ENCODE data around the gene CERS6.

Gene CERS6

DNA sequence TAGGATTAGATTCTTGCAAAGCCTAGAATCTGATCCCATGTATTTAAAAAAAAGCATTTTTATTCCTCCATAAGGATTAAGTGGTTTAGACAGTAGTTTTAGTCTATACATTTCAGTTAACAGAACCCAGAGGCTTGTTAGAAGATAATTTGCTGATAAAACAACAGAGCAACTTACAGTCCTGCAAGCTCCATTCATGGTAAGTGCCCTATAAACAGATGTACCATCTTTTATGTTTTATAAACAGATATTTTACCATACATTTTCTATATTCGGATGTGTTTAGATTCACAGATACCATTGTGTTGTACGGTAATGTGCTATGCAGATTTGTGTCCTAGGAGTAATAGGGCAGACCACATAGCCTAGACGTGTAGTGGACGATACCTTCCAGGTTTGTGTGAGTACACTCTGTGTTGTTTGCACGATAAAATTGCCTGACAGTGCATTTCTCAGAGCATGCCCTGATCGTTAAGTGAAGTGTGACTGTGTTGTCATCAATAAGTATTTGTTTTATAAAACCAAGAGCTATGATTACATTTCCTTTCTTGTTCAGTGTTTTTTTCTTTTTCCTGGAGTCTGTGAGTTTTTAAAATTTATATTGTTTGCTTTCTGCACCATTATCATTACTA, 54.2 kb downstream of the CERS6 start:
- no peak overlapping the region for H3K9ac ChIP-seq (ENCODE audit: low read length)
- H3K9me3 ChIP-seq (ENCODE audit: control insufficient read depth, low read depth, low read length): no peaks in the 10 kb centered on the region
- no peak overlapping the region for H3K4me3 ChIP-seq (ENCODE audit: low read length)
- H3K4me1 ChIP-seq (ENCODE audit: control insufficient read depth, low read depth, low read length): peaks cover 5% of the 10 kb centered on the region
- H3K27me3 ChIP-seq (ENCODE audit: control insufficient read depth, insufficient read depth, low read length): no peaks in the 10 kb centered on the region
- no peak overlapping the region for H3K27ac ChIP-seq (ENCODE audit: low read length)
- H3K36me3 ChIP-seq (ENCODE audit: control insufficient read depth, low read depth, low read length): no peaks in the 10 kb centered on the region

- Histone ChIP-seq H3K27me3 (ENCODE audit: control insufficient read depth, insufficient read depth, low read length) (no peaks in the 10 kb centered on the region), H3K36me3 (ENCODE audit: control insufficient read depth, low read depth, low read length) (no peaks in the 10 kb centered on the region), H3K4me3 (ENCODE audit: low read length) (no peak overlapping the region), H3K9ac (ENCODE audit: low read length) (no peak overlapping the region), H3K4me1 (ENCODE audit: control insufficient read depth, low read depth, low read length) (peaks cover 14% of the 10 kb centered on the region), H3K27ac (ENCODE audit: low read length) (no peak overlapping the region), H3K9me3 (ENCODE audit: control insufficient read depth, low read depth, low read length) (no peaks in the 10 kb centered on the region)
Observed at GRCh38 chr2:168514692-168515091, 58.6 kb downstream of the CERS6 start.

DNA sequence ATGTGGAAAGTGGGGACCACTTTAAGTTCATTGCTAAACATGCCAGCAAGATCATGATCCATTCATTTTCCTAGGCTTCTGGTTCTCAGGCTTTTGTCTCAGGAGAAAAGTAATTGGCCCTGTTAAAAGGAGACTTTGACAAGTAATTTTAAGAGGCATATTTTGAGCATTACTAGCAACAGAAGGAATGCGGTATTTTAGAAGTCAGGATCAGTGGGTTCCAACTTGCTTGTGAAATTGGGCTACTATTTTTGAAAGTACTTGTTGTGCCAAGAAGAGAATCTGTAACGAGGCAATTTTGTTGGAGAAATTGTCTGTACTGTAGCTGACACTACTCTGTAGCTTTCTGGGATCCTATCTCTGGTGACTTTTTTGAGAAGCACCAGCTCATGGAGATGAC, 59.4 kb downstream of the CERS6 start:
- Histone ChIP-seq H3K27me3 (ENCODE audit: control insufficient read depth, insufficient read depth, low read length) (no peaks in the 10 kb centered on the region), H3K9me3 (ENCODE audit: control insufficient read depth, low read depth, low read length) (no peaks in the 10 kb centered on the region), H3K4me3 (ENCODE audit: low read length) (no peak overlapping the region), H3K4me1 (ENCODE audit: control insufficient read depth, low read depth, low read length) (peaks cover 14% of the 10 kb centered on the region), H3K27ac (ENCODE audit: low read length) (no peak overlapping the region), H3K36me3 (ENCODE audit: control insufficient read depth, low read depth, low read length) (no peaks in the 10 kb centered on the region), H3K9ac (ENCODE audit: low read length) (no peak overlapping the region)

DNA sequence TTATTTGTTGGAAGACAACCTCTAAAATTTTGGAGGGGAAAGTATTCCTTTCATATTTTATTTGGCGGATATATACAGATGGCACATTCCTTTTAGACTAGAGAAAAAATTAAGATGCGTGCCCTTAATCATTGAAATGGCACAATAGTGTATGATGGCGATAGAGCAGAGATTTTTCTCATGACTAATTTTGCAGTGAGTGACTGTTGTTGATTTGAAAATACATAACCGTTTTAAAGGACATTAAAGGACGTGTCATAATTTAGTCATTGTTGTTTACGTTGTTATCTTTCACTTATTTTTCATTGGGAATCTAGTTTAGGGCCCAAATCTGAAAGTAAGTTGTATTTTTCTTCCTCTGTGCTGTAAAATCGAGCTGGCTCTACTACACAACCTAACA, 61.7 kb downstream of the CERS6 start:
- H3K9ac ChIP-seq (ENCODE audit: low read length): no peak overlapping the region
- peaks cover 19% of the 10 kb centered on the region for H3K4me1 ChIP-seq (ENCODE audit: control insufficient read depth, low read depth, low read length)
- no peaks in the 10 kb centered on the region for H3K9me3 ChIP-seq (ENCODE audit: control insufficient read depth, low read depth, low read length)
- H3K36me3 ChIP-seq (ENCODE audit: control insufficient read depth, low read depth, low read length): no peaks in the 10 kb centered on the region
- H3K27me3 ChIP-seq (ENCODE audit: control insufficient read depth, insufficient read depth, low read length): no peaks in the 10 kb centered on the region
- H3K27ac ChIP-seq (ENCODE audit: low read length): no peak overlapping the region
- no peak overlapping the region for H3K4me3 ChIP-seq (ENCODE audit: low read length)

DNA sequence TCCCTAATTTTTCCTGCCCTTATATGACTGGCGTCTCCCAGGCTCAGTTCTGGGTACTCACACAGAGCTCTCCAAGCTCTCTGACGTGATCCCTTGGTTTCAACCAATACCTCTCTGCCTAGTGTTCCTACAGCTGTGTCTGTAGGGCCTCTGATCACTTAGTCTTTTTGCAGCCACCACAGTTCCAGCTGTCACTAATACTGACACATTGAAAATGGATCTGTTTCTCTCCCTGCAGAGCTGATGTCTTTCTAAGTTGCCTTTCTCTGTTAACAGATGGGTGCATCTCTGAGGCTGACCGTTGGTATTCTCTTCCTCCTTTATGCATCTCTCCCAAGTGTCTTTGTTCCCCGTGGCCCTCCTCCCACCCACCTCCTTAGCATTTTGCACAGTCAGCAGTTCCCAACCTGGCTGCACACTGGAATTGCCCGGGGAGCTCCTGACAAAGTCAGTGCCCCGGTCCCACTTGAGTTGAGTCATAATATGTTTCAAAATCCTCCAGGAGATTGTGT, 62.5 kb downstream of the CERS6 start:
- H3K9ac ChIP-seq (ENCODE audit: low read length): no peak overlapping the region
- H3K9me3 ChIP-seq (ENCODE audit: control insufficient read depth, low read depth, low read length): no peaks in the 10 kb centered on the region
- H3K27me3 ChIP-seq (ENCODE audit: control insufficient read depth, insufficient read depth, low read length): no peaks in the 10 kb centered on the region
- H3K4me3 ChIP-seq (ENCODE audit: low read length): no peak overlapping the region
- H3K4me1 ChIP-seq (ENCODE audit: control insufficient read depth, low read depth, low read length): peaks cover 19% of the 10 kb centered on the region
- no peaks in the 10 kb centered on the region for H3K36me3 ChIP-seq (ENCODE audit: control insufficient read depth, low read depth, low read length)
- H3K27ac ChIP-seq (ENCODE audit: low read length): no peak overlapping the region

DNA sequence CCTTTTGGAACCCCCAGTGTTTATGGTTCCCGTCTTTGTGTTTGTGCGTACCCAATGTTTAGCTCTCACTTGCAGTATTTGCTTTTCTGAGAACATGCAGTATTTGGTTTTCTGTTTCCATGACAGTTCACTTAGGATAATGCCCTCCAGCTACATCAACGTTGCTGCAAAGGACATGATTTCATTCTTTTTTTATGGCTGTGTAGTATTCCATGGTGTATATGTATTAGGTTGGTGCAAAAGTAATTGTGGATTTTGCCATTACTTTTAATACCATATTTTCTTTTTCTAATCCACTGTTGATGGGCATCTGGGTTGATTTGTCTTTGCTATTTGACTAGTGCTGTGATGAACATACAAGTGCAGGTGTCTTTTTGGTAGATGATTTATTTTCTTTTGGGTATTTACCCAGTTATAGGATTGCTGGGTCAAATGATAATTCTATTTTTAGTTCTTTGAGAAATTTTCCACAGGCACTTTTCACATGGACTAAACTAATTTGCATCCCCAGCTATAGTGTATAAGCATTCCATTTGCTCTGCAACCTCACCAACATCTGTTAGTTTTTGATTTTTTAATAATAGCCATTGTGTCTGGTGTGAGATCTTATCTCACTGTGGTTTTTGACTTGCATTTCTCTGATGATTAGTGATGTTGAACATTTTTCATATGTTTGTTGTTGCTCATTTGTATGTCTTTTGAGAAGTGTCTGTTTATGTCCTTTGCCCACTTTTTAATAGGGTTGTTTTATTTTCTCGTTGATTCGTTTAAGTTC, 63.6 kb downstream of the CERS6 start:
- Histone ChIP-seq H3K27me3 (ENCODE audit: control insufficient read depth, insufficient read depth, low read length) (no peaks in the 10 kb centered on the region), H3K27ac (ENCODE audit: low read length) (no peak overlapping the region), H3K9ac (ENCODE audit: low read length) (no peak overlapping the region), H3K36me3 (ENCODE audit: control insufficient read depth, low read depth, low read length) (no peaks in the 10 kb centered on the region), H3K9me3 (ENCODE audit: control insufficient read depth, low read depth, low read length) (no peaks in the 10 kb centered on the region), H3K4me1 (ENCODE audit: control insufficient read depth, low read depth, low read length) (peaks cover 19% of the 10 kb centered on the region), H3K4me3 (ENCODE audit: low read length) (no peak overlapping the region)

DNA sequence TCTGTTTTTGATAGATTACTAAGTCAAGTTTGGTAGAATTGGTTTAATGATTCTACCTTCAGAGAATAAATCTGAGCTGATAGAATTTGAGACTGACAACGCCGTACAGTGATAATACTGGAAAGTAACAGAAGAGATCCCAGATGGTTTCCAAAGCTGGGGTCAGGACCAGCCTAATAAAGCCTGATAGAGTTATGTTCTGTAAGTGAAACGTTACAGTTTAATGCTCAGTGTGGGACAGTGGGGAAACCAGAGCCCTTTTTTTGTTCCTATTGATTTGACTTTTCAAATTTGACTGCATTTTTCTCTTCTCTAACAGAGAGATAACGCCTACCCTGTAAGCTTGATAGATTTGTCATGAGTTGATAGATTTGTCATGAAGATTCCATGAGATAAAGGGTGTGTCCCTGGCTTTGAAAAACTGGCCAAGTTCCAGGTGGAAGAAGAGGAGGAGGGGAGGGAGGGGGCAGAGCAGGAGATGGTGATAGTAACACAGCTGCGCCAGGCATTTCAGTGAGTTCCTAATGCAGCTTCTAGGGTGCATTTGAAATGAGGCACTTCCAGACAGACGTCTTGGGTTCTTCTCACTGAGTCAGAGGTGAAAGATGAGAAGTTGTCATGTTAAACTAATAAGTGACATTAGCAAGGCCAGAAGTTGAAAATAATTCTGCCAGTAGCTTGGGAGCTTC, 65.1 kb downstream of the CERS6 start:
- H3K4me1 ChIP-seq (ENCODE audit: control insufficient read depth, low read depth, low read length): peaks cover 31% of the 10 kb centered on the region
- no peaks in the 10 kb centered on the region for H3K27me3 ChIP-seq (ENCODE audit: control insufficient read depth, insufficient read depth, low read length)
- H3K4me3 ChIP-seq (ENCODE audit: low read length): no peak overlapping the region
- H3K36me3 ChIP-seq (ENCODE audit: control insufficient read depth, low read depth, low read length): no peaks in the 10 kb centered on the region
- no peak overlapping the region for H3K9ac ChIP-seq (ENCODE audit: low read length)
- H3K9me3 ChIP-seq (ENCODE audit: control insufficient read depth, low read depth, low read length): no peaks in the 10 kb centered on the region
- no peak overlapping the region for H3K27ac ChIP-seq (ENCODE audit: low read length)

DNA sequence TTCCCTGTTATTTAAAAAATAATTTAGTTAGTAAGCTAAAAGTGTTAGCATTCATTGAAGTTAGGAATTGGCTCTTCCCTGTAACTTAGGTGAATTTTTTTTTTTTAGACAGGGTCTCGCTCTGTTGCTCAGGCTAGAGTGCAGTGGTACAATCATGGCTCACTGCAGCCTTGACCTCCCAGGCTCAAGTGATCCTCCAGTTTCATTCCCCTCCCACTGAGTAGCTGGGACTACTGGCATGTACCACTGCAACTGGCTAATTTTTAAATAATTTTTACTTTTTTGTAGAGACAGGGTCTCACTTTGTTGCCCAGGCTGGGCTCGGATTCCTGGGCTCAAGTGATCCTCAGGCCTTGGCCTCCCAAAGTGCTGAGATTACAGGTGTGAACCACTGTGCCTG, 66.4 kb downstream of the CERS6 start:
- H3K27ac ChIP-seq (ENCODE audit: low read length): no peak overlapping the region
- H3K4me1 ChIP-seq (ENCODE audit: control insufficient read depth, low read depth, low read length): peaks cover 31% of the 10 kb centered on the region
- no peaks in the 10 kb centered on the region for H3K9me3 ChIP-seq (ENCODE audit: control insufficient read depth, low read depth, low read length)
- no peak overlapping the region for H3K4me3 ChIP-seq (ENCODE audit: low read length)
- no peak overlapping the region for H3K9ac ChIP-seq (ENCODE audit: low read length)
- H3K27me3 ChIP-seq (ENCODE audit: control insufficient read depth, insufficient read depth, low read length): no peaks in the 10 kb centered on the region
- H3K36me3 ChIP-seq (ENCODE audit: control insufficient read depth, low read depth, low read length): no peaks in the 10 kb centered on the region

DNA sequence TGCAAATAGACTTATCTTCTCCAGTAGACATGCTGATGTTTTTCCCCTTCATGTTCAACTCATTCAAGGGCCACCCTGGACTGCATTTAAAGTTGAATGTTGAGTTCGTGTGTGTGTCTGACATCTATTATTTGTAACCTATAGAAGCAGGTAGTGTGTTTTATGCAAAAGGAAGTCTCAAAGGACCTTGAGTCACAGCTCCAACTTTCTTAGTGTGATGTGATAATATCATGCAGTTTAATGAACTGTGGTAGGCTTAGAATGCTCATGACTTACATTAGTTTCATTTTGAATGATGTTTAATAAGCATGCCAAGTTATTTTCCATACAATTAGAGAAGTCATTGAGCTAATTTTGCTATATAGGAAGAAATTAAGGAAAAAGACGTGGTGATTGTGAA, 67.9 kb downstream of the CERS6 start:
- Histone ChIP-seq H3K9me3 (ENCODE audit: control insufficient read depth, low read depth, low read length) (no peaks in the 10 kb centered on the region), H3K4me1 (ENCODE audit: control insufficient read depth, low read depth, low read length) (peaks cover 17% of the 10 kb centered on the region), H3K4me3 (ENCODE audit: low read length) (no peak overlapping the region), H3K27me3 (ENCODE audit: control insufficient read depth, insufficient read depth, low read length) (no peaks in the 10 kb centered on the region), H3K36me3 (ENCODE audit: control insufficient read depth, low read depth, low read length) (no peaks in the 10 kb centered on the region), H3K27ac (ENCODE audit: low read length) (no peak overlapping the region), H3K9ac (ENCODE audit: low read length) (no peak overlapping the region)

DNA sequence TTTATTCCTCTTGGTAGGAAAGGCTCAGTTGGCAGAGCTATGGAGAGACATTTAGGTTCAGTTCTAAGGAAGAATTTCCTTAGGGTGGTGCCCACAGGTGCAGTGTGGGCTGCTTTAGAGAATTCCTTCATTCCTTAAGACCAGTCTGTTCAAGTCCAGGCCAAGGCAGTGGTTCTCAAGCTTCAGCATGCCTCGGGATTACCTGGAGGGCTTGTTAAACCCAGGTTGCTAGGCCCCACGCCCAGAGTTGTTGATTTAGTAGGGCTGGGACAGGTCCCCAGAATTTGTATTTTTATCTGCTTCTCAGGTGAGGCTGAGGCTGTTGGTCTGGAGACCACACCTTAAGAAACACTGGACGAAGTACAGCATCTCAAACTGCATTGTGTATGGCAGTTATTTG, 68.9 kb downstream of the CERS6 start:
- H3K4me3 ChIP-seq (ENCODE audit: low read length): no peak overlapping the region
- H3K9ac ChIP-seq (ENCODE audit: low read length): no peak overlapping the region
- H3K4me1 ChIP-seq (ENCODE audit: control insufficient read depth, low read depth, low read length): peaks cover 17% of the 10 kb centered on the region
- H3K27me3 ChIP-seq (ENCODE audit: control insufficient read depth, insufficient read depth, low read length): no peaks in the 10 kb centered on the region
- H3K36me3 ChIP-seq (ENCODE audit: control insufficient read depth, low read depth, low read length): no peaks in the 10 kb centered on the region
- no peaks in the 10 kb centered on the region for H3K9me3 ChIP-seq (ENCODE audit: control insufficient read depth, low read depth, low read length)
- no peak overlapping the region for H3K27ac ChIP-seq (ENCODE audit: low read length)

GRCh38 chr2:168525716-168526446, 69.8 kb downstream of the CERS6 start:
- H3K9me3 ChIP-seq (ENCODE audit: control insufficient read depth, low read depth, low read length): no peaks in the 10 kb centered on the region
- H3K27me3 ChIP-seq (ENCODE audit: control insufficient read depth, insufficient read depth, low read length): no peaks in the 10 kb centered on the region
- peaks cover 17% of the 10 kb centered on the region for H3K4me1 ChIP-seq (ENCODE audit: control insufficient read depth, low read depth, low read length)
- H3K36me3 ChIP-seq (ENCODE audit: control insufficient read depth, low read depth, low read length): no peaks in the 10 kb centered on the region
- H3K4me3 ChIP-seq (ENCODE audit: low read length): no peak overlapping the region
- no peak overlapping the region for H3K9ac ChIP-seq (ENCODE audit: low read length)
- no peak overlapping the region for H3K27ac ChIP-seq (ENCODE audit: low read length)

All from iPS-18a (cell line).